Epithelial cell of esophagus (primary cell): Measurements from ENCODE around the gene ASB7.

Source experiments
- DNase-seq: peaks from one replicate; pipeline ENCODE4 v3.0.0; 2010; ENCODE audit warnings: low read depth
- H3K4me3 ChIP-seq: 2 replicates; pipeline ENCODE4 v1.5.1; 2011; ENCODE audit warnings: mild to moderate bottlenecking, low read length, control low read depth
- TF ChIP-seq, protein P1 (sequence below): IDR thresholded peaks from 2 replicates; pipeline ENCODE4 v1.5.1; 2011; ENCODE audit warnings: low read depth, mild to moderate bottlenecking, low read length, control low read depth, inconsistent platforms; ENCODE audit not compliant: insufficient read depth; ENCODE audit errors: missing control alignments

Gene ASB7

DNA sequence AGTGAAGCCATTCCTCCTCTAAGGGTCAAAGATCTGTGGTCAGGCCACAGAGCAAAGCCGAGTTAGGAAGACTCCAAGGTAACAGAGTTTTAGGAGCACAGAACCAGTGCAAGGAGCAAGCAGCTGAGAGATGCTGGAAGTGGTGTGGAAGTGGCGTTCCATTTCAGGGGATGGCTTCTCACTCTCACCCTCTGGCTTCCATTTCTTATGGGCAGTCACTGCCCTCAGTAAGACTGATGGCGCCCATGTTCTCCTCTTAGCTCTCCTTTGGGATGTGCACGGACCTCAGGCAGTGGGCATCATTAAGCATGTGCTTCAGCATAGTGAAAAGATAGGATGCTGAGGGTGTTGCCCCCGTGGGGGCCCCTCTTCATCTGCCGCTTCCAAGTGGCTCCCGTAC lies 90.3 kb downstream of the ASB7 start:
- DNase-seq: no peak
- H3K4me3 ChIP-seq: no peak overlapping the region
- TF ChIP-seq, protein P1, sequence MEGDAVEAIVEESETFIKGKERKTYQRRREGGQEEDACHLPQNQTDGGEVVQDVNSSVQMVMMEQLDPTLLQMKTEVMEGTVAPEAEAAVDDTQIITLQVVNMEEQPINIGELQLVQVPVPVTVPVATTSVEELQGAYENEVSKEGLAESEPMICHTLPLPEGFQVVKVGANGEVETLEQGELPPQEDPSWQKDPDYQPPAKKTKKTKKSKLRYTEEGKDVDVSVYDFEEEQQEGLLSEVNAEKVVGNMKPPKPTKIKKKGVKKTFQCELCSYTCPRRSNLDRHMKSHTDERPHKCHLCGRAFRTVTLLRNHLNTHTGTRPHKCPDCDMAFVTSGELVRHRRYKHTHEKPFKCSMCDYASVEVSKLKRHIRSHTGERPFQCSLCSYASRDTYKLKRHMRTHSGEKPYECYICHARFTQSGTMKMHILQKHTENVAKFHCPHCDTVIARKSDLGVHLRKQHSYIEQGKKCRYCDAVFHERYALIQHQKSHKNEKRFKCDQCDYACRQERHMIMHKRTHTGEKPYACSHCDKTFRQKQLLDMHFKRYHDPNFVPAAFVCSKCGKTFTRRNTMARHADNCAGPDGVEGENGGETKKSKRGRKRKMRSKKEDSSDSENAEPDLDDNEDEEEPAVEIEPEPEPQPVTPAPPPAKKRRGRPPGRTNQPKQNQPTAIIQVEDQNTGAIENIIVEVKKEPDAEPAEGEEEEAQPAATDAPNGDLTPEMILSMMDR: no peak

DNA sequence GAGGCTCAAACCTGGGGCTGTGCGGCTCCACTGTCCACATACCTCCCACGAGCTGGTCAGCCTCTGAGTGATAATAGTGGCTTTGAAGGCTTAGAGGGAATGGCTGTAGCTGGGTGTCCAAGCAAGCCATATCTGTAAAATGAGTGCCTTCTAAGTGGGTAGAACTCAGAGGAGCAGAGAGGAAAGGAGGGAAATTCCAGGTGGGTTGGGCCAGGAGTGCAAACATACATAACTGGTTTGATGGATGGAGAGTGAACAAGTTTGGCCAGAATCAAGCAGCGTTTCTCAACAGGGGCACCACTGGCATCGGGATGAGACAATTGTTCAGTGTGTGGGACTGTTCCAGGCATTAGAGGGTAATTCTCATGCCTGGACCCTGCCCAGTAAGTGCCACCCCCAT lies 91.1 kb downstream of the ASB7 start:
- TF ChIP-seq, protein P1: no peak
- peak; percentile 92 for DNase-seq
- no peak overlapping the region for H3K4me3 ChIP-seq

- DNase-seq: no peak
- TF ChIP-seq, protein P1: no peak
- H3K4me3 ChIP-seq: no peak overlapping the region
These were observed 92.1 kb downstream of the ASB7 start for GRCh38 chr15:100694381-100695021.

GRCh38 chr15:100695048-100695447 lies 92.7 kb downstream of the ASB7 start:
- DNase-seq: no peak
- H3K4me3 ChIP-seq: no peak overlapping the region
- TF ChIP-seq, protein P1: no peak

DNA sequence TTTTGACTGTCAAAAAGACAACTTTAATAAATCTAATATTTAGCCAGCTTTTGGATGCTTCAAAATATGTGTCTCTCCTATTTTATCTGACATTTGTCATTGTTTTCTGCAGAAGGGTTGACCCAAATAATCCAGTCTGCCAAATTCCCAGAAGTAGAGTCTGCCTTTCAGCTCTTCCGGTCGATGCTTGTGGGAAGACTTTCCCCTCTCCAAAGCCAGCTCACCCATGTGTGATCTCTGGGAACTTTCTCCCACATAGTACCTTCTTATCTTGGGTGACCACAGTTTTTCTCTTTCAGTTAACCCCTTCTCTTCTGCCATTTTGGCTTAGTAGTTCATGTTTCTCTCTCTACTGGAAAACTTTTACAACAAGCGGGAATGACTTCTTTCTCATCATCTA lies 94.1 kb downstream of the ASB7 start:
- DNase-seq: no peak

More for the DNA sequence above, 94.1 kb downstream of the ASB7 start:
- no peak overlapping the region for H3K4me3 ChIP-seq
- TF ChIP-seq, protein P1: no peak
